ENCODE results near the gene CCDC7. TPM values are rescaled to one million over a fixed set of nuclear protein-coding genes. Genes with fewer than 3 reads are reported as not detected.

The CCDC7 gene
- total RNA-seq, 1 experiment from 2014 or later, result 6.0 TPM

DNA sequence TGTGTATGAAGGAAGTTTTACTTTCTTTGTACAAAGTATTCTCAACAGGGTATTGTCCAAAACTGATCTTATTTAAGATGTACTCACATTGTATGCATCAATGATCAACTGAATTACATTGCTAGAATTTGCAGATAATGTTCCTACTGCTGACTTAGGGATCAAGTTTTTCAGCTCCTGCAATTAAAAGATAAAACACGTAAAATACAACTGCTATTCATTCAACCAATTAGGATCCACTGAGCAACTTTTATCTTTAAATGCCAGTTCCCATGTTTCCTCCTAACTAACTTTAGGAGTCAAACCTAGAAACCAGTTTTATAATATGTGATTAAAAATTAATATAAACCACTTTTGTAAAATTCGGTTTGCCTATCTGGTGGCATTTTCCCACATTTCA is 476.2 kb downstream of the CCDC7 start:
- Histone ChIP-seq H3K27me3 (ENCODE audit: control insufficient read depth, insufficient read depth, low read length) (no peaks in the 10 kb centered on the region), H3K9me3 (ENCODE audit: control insufficient read depth, insufficient read depth, low read depth, low read length) (no peaks in the 10 kb centered on the region), H3K36me3 (ENCODE audit: control insufficient read depth, insufficient read depth, low read length) (peaks cover 70% of the 10 kb centered on the region), H3K4me1 (ENCODE audit: control insufficient read depth, insufficient read depth, low read length) (peaks cover 12% of the 10 kb centered on the region; the same call in 1 of the 2 replicates), H3K27ac (ENCODE audit: low read length) (0 out of 2 replicates have a peak overlapping the region, but pooled peaks have one; percentile 12), H3K4me3 (ENCODE audit: low read depth in 2 of 2, low read length in 2 of 2) (no peak overlapping the region)
- intact Hi-C loops (cut with micrococcal nuclease; ENCODE audit: unreplicated experiment) (no loop called here), in situ Hi-C loops (cut with HindIII; ENCODE audit: low pct_unique_long_range_greater_than_20kb, low sequenced_read_pairs) (no loop called here)
- TF ChIP-seq, protein P1, sequence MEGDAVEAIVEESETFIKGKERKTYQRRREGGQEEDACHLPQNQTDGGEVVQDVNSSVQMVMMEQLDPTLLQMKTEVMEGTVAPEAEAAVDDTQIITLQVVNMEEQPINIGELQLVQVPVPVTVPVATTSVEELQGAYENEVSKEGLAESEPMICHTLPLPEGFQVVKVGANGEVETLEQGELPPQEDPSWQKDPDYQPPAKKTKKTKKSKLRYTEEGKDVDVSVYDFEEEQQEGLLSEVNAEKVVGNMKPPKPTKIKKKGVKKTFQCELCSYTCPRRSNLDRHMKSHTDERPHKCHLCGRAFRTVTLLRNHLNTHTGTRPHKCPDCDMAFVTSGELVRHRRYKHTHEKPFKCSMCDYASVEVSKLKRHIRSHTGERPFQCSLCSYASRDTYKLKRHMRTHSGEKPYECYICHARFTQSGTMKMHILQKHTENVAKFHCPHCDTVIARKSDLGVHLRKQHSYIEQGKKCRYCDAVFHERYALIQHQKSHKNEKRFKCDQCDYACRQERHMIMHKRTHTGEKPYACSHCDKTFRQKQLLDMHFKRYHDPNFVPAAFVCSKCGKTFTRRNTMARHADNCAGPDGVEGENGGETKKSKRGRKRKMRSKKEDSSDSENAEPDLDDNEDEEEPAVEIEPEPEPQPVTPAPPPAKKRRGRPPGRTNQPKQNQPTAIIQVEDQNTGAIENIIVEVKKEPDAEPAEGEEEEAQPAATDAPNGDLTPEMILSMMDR (IDR thresholded peaks at IDR 0.05), result no peak
- TF ChIP-seq, protein P2, sequence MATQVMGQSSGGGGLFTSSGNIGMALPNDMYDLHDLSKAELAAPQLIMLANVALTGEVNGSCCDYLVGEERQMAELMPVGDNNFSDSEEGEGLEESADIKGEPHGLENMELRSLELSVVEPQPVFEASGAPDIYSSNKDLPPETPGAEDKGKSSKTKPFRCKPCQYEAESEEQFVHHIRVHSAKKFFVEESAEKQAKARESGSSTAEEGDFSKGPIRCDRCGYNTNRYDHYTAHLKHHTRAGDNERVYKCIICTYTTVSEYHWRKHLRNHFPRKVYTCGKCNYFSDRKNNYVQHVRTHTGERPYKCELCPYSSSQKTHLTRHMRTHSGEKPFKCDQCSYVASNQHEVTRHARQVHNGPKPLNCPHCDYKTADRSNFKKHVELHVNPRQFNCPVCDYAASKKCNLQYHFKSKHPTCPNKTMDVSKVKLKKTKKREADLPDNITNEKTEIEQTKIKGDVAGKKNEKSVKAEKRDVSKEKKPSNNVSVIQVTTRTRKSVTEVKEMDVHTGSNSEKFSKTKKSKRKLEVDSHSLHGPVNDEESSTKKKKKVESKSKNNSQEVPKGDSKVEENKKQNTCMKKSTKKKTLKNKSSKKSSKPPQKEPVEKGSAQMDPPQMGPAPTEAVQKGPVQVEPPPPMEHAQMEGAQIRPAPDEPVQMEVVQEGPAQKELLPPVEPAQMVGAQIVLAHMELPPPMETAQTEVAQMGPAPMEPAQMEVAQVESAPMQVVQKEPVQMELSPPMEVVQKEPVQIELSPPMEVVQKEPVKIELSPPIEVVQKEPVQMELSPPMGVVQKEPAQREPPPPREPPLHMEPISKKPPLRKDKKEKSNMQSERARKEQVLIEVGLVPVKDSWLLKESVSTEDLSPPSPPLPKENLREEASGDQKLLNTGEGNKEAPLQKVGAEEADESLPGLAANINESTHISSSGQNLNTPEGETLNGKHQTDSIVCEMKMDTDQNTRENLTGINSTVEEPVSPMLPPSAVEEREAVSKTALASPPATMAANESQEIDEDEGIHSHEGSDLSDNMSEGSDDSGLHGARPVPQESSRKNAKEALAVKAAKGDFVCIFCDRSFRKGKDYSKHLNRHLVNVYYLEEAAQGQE (IDR thresholded peaks at IDR 0.05; ENCODE audit: insufficient read depth in 1 of 2, low read depth in 2 of 2, low read length in 1 of 2), result no peak
- no peak for TF ChIP-seq SIN3A (IDR thresholded peaks at IDR 0.05; ENCODE audit: borderline replicate concordance, insufficient read depth, low read depth, low read length)
- no peak for TF ChIP-seq POLR2AphosphoS5 (IDR thresholded peaks at IDR 0.05; ENCODE audit: low read depth, low read length)
- no peak for TF ChIP-seq TCF7L2 (IDR thresholded peaks at IDR 0.05; ENCODE audit: low read depth, low read length)
- no TSS peak for BruUV-seq (replicated peaks)
- no peak for DNase-seq (ENCODE audit: low read depth, low spot score)
- ChIA-PET CTCF (no interaction called here), POLR2A (no interaction called here)
- no peak for ATAC-seq

DNA sequence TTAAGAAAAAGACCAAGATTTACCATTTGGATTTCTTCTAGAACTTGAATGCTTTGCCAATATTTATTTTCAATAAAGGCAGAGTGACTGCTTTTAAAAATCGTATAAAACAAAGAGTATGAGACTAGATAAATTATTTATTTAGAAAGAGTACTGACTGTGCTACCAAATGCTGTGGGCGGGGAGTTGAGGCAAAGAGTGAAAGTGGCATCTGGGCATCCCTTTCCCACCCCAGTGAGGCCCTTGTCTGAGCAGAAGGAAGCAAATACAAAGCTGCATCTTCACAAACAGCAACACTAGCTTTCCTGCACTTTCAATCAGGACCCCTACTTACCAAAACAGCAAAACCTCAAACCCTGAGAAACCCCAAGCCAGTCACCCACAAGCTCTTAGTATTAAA is 477.2 kb downstream of the CCDC7 start:
- H3K4me1 ChIP-seq (ENCODE audit: control insufficient read depth, insufficient read depth, low read length), result peaks cover 12% of the 10 kb centered on the region; the same call in 1 of the 2 replicates
- ATAC-seq (no peak), DNase-seq (ENCODE audit: low read depth, low spot score) (no peak)
- no peak overlapping the region for H3K4me3 ChIP-seq (ENCODE audit: low read depth in 2 of 2, low read length in 2 of 2)
- peaks cover 78% of the 10 kb centered on the region for H3K36me3 ChIP-seq (ENCODE audit: control insufficient read depth, insufficient read depth, low read length)
- ChIA-PET CTCF (no interaction called here), POLR2A (no interaction called here)
- TF ChIP-seq, protein P2 (IDR thresholded peaks at IDR 0.05; ENCODE audit: insufficient read depth in 1 of 2, low read depth in 2 of 2, low read length in 1 of 2), result no peak
- no peak for TF ChIP-seq TCF7L2 (IDR thresholded peaks at IDR 0.05; ENCODE audit: low read depth, low read length)
- TF ChIP-seq POLR2AphosphoS5 (IDR thresholded peaks at IDR 0.05; ENCODE audit: low read depth, low read length), result no peak
- TF ChIP-seq SIN3A (IDR thresholded peaks at IDR 0.05; ENCODE audit: borderline replicate concordance, insufficient read depth, low read depth, low read length), result no peak
- TF ChIP-seq, protein P1 (IDR thresholded peaks at IDR 0.05), result no peak
- intact Hi-C loops (cut with micrococcal nuclease; ENCODE audit: unreplicated experiment) (no loop called here), in situ Hi-C loops (cut with HindIII; ENCODE audit: low pct_unique_long_range_greater_than_20kb, low sequenced_read_pairs) (no loop called here)
- no peaks in the 10 kb centered on the region for H3K27me3 ChIP-seq (ENCODE audit: control insufficient read depth, insufficient read depth, low read length)
- BruUV-seq (replicated peaks), result no TSS peak
- H3K27ac ChIP-seq (ENCODE audit: low read length), result peak overlapping the region; percentile 65
- H3K9me3 ChIP-seq (ENCODE audit: control insufficient read depth, insufficient read depth, low read depth, low read length), result no peaks in the 10 kb centered on the region
